ENCODE measurements around the gene DESI2.

DESI2 gene
- total RNA-seq: 37.9 to 70.4 reads per million in 2 donors

DNA sequence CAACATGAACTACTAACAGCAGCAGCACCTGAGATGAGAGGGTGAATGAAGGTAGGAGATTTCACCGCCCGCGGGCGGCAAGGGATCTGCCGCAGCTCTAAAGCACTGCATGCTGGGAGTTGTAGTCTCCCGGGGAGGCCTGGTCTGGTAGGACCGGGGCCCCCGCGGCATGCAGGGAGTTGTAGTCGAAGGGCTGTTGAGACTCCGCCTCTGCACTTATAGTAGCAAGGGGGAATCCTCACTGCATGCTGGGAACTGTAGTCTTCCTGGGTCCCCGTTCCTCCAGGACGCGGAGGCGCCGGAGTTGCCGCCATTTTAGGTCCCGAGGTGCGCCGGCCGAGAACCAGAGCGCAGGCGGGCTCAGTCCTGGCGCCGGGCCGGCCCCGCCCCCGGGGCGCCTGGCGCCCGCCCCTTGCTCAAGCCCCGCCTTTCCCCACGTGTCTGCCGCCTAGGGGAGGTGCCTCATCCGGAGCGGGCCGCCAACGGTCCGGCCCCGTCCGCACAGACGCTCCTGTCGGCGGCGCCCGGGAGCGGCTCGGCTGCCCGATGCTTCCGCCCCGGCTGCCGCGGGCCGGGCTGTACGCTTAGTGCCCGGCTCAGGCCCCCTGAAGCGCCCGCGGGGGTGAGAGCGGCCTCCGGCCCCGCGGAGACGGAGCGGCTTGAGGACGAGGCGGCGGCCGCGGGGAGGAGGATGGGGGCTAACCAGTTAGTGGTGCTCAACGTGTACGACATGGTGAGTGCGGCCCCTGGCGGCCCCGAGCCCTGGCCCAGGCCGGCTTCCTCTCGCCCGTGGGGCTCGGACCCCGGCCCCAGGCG lies at the start of gene DESI2:
DESI2 (plus strand) TSS at position 504 of the 816 bp plus-strand sequence; CDS start at position 692, 188 bp downstream.
- peak; percentile 96 for DNase-seq

DNA sequence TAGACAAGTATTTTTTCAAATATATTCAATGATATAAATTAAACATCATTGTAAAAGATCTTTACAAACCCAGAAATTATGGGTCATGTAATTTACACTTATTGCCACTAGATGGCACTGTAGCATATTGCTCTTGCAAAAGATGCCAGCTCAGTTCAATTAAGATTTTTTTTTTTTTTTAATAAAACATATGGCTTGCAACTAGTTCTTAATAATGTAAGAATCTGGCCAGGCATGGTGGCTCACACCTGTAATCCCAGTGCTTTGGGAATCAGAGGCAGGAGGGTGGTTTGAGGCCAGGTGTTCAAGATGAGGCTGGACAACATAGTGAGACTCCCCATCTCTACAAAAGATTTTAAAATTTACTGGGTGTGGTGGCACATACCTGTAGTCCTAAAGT lies 49.4 kb upstream of the DESI2 start:
- DNase-seq: no peak

DNA sequence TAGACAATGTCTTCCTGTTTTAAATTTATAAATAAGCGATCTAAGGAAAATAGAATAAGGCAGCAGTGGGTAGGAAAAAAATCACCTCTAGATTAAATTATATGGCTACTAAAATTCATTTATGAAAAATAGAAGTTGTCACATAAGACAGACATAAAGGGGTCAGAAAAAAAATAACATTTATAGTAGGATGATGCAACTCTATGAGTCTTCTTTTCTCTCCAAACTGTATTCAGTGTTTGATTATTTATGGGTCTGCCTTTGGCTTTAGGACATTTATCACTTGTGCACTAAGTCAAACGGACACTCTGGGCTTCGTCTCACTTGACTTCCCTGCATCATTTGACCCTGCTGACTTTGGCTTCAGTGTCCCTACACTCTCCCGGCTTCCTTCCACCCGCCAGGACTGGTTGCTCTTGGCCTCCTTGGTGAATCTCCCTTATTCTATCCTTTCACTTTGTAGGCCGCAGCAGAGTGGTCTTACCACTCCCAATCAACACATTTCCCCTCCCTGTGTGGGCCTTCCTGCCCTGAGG lies 47.0 kb upstream of the DESI2 start:
- DNase-seq: no peak

DNA sequence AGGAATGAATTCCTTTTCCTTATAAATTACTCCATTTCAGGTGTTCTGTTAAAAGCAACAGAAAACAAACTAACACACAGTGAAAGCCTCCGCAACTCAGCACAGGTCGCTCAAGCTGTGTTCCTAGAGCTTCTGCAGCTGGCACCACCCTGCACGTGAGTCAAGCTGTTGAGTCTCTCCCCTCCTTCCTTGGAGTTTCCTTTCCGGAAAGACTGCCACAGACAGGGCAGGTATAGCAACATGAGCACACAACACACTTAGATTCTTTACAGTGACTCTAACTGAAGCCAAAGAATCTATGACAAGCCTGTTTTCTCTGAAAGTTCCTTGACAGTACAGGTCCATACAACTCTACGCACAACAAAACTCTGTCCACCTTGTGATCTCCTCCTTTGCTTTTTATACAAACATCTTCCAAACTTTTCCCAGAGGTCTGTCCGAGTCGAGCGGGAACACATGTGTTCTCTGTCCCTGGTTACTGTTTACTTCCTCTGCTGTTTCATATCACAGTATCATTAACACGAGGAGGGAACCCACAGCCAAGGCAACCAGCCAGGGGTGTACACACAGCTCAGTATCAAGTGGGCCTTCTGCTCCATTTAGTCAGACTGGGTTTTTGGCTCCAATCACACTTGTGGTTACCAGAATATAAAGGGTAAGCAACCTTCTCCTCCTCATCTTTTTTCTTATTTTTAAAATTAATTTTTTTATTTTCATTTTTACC lies 38.7 kb upstream of the DESI2 start:
- no peak for DNase-seq

DNA sequence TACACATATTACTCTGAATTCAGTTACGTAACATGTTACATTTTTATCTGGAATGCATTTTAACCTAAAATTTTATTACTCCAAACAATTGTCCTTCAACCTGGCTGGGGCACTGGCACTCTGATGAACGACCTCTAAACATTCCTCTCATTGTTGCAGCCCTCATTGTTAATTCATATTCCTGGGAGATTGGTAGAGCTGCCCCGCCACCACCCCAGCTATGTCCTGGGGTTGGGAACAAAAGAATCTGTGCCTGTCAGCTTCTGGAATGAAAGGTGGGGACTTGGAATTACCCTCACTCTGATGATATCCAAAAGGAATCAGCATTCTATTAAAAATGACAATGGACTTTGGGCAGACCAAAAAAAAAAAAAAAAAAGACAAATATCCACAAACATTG lies 38.0 kb upstream of the DESI2 start:
- no peak for DNase-seq

DNA sequence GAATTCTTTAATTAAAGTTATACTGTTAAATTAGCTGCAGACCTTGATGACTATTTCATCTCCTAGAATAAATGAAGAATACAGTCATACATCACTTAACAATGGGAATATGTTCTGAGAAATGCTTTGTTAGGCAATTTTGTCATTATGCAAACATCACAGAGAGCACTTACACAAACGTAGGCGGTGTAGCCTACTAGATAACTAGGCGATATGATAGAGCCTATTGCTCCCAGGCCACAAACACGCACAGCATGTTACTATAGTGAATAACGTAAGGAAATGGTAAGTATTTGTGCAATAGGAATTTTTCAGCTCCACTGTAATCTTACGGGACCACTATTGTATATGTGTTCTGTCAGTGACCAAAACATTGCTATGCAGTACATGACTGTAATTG lies 37.6 kb upstream of the DESI2 start:
- no peak for DNase-seq

DNA sequence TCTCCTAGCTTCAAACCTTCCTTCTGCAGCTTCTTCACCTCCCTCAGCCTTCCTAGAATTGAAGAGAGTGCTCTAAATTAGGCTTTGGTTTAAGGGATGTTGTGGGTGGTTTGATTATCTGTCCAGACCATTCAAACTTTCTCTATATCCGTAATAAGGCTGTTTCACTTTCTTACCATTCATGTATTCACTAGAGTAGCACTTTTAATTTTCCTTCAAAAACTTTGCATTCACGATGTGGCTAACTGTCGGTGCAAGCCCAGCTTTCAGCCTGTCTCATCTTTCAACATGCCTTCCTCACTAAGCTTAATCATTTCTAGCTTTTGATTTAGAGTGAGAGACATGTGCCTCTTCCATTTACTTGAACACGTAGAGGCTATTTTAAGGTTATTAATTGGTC lies 26.2 kb upstream of the DESI2 start:
- DNase-seq: no peak

DNA sequence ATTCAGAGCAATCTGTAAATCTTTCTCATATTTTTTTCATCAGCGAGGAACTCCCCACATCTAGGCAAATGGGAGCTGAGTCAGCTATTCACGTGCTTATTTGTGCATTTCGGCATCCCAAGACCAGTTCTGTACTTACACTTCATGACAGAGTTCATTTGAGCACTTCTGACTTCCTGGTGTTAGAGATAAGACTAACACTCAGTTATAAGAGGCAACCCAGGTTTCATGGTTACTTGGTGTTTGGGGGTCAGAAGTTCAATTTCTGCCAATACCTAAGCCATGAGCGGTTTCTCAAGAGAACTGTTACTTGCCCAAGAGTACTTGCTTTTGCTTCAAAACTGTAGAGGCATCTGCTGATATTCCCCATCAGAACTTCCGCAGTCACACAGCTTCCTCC lies 24.1 kb upstream of the DESI2 start:
- DNase-seq: no peak

DNA sequence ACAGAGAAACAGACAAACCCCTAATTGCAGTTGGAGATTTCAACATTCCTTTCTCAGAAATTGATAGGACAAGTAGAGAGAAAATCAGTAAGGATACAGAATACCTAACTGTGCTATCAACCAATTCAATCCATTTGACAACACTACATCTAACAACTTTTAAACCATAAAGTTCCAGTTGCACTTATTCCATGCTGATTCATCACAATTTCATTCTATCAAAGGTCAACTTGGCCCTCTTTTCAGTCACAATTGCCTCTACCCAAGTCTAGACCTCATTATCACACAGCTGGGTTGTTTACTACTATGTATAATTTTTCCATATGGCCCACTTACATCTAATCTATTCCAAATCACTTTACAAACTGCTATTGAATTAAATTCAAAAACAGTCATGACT lies 19.8 kb upstream of the DESI2 start:
- no peak for DNase-seq

DNA sequence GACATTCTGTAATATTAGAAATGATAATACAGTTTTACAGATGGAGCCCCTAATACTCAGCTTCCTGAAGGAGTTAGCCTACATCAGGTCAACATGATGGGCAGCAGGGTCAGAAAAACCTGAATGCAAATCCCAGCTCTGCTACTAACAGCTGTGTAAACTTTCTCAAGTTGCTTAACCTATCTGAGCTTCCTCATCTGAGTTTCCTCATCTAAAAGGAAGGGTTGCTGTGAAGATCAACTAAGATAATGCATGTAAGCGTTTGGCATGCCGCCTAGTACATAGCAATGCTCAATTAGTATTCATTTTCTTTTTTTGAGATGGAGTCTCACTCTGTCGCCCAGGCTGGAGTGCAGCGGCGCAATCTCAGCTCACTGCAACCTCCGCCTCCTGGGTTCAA lies 18.4 kb upstream of the DESI2 start:
- DNase-seq: no peak

DNA sequence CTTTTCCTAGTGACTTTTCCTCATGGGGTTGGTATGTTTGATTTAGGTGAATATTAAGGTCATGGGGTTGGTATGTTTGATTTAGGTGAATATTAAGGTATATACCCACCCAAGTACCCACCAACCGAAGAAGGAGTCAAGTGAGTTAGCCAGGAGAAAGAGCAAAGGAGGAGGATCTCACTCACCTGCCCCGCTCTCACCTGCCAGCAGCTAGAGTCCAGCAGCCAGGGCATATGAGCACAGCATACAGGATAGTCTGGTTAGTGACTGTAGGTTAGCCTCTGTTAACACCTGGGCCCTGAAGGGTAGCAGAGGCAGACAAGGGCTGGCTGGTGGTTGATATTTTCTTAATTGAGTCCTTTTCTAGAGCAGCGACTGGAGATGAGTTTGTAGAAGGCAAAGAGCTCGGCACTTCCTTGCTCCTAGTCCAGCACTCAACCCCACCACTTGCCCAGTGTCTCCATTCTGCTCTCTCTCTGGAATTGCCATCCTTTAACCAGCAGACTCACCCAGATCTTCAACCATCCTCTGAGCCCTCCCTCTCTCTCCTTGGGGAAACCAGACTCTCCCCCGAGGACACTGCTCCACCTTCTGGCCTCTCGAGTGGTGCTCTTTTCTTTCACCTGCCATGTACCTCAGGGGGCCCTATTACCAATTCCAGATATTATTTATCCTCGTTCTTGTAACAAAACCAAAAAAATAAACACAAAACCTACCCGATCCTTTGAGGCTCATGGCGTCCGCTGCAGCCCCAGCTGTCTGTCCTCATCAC lies 16.3 kb upstream of the DESI2 start:
- no peak for DNase-seq

DNA sequence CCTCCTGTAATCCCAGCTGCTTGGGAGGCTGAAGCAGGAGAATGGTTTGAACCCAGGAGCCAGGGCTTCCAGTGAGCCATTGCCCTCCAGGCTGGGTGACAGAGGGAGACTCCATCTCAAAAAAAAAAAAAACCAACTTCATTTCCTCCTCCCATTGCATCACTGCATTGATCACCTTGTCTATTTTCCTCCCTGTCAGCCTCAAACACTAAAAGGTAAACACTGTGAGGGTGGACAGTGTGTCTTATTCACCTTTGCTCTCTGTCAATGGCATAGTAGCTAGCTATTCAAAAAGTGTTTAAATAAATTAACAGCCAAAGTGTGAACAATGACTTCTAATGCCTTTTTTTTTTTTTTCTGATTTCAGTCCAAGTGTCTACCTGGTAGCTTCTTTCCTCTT lies 13.4 kb upstream of the DESI2 start:
- DNase-seq: no peak

DNA sequence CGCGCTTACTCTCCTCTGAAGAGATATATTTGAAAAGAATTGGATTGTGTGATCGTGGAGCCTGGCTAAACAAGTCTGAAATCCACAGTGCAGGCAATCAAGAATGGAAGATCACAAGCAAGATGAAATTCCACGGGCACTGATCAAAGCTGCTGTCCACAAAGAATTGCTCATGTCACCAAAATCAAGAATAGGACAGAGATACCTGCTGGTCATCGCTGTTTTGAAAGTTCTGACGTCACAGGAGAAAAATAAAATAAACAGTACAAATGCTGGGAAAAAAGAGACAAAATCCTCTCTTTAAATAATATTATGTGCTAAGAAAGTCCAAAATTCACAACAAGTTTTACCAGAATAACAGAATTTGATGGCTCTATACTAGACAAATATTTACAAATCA lies 12.0 kb upstream of the DESI2 start:
- no peak for DNase-seq

DNA sequence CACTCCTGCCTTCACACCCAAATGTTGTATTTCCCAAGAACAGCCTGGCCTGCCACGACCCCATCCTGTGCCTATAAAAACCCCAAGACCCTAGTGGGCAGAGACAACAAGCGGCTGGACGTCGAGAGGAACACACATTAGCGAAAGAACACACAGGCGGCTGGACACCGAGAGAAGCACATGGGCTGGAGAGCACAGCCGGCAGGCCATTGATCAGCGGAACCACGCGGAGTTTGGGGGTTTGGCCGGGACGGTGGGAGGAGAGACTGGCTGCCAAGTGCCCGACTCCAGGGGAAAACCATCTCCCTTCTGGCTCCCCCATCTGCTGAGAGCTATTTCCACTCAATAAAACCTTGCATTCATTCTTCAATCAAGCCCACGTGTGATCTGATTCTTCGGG lies 10.4 kb upstream of the DESI2 start:
- DNase-seq: no peak

DNA sequence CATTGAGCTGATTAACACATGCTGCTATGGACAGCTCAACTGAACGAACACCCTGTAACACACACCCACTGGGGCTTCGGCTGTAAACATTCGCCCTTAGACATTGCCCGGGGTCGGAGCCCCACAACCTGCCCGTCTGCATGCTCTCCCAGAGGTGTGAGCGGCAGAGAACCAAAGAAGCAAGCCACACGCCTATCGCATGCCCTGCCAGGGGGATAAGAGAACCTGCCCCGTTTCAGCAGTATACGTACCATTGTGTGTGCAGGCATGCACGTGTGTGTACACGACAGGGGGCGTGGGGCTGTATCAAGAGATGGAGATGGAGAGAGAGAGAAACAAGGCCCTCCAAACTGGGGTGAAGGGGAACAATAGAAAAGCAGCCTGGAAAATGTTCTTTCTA lies 9.9 kb upstream of the DESI2 start:
- DNase-seq: no peak

DNA sequence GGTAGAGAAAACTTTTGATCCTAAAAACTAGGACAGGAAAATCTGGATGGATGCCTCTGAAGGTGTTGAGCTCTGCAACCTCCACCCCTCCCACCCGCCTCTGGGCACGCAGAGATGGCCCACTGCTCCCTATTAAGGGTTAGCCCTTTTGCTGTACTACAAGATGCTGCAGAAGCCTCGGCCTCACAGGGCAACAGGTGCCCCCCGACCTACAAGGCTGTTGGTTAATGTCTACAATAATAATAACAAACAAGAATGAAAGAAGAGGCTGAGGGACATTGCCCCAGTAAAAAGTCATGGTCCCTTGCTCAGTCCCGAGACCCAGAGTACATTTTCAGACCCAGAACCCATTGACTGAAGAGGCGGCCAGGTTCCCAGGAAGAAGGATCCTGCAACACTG lies 7.5 kb upstream of the DESI2 start:
- DNase-seq: no peak

DNA sequence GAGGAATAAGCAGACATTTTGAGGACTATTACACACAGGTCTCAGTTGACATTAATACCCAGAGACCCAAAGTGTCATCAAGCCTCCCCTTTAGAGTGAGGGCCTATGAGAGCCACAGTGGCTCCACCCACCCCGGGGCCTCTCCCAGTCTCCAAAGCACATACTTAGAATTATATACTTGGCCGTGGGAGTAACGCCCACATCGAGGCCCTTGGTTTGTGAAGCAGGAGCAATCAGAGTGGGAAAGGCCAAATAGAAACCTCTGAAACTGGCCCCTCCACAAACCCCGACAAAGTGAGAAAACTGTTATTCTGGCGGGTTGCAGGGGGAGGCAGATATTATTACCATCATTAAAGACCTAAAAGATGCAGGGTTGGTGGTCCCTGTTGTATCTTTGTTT lies 7.0 kb upstream of the DESI2 start:
- DNase-seq: no peak

DNA sequence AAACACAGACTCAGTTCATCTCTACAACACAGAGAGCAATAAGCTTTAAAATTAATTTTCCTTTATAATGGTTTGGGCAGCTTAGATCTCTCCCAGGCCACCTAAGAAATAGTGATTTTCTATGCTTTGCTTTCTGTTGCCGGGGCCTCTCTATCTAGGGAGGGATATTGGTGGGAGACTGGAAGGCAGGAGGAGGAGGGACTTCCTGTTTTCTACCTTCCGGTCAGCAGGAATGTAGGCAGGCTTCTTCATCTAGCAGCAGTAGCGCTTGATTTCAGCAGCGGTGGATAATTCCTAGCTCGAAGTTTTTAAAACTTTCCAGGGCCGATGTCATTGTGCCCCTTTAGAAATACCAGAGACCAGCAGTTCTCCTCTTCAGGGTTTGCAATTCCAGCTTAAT lies 5.1 kb upstream of the DESI2 start:
- DNase-seq: no peak

DNA sequence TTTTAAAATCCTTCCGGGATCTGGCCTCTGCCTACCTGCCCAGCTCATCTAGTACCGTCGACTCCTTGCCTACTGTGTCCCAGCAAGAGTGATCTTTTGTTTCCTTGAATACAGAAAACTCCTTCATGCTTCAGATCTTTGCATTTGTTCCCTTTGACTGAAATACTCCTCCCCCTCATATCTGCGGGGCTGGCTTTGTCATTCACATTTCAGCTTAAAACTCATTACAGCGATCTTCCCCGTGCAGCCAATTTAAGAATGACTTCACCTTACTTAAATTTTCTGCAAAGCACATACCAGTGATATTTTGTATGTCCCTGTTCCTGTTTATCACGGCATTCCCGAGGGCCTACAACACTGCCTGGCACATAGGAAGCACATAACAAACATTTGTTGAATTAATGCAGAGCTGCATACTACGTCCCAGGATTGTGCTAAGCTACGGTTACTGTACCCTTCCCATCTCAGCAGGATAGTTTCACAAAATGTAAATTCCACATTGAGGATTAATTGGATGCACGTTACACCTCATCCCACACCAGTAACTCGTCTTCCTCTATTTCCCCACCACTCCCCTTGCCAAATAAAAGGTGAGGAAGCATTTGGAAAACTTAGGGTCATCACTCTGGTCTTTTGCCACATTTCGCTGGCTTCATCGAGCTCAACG lies 837 bp upstream of the DESI2 start:
- DNase-seq: no peak

DNA sequence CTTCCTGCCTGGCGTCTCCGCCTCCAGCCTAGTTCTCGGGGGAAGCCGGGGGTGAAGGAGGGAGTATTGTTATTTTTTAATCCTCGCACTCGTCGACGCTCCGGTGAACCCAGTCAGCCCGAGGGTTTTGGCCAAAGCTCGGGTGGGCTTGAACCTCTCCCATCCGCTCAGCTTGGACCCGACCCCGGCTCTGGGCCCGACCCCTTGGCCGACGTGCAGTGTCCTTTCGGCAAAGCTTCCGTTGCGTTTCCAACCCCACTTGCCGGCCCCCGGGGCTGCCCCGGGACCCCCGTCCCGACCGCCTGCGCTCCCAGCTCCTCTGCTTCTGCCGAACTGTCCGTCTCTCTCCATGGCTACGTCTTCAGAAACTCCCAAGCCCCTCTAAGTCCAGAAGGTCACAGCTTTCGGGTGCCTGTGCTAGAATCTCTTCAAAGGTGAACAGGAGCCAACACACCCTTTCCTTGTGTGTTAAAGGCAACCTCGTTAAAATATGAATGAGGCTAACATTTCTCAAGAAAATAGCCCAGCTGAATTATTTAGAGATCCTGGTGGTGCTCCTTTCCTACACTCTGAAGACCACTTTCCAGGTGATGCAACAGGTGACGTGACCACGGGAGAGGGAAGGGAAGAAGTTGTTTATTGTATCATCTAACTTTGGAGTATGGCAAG lies 647 bp downstream of the DESI2 start:
- DNase-seq: no peak

DNA sequence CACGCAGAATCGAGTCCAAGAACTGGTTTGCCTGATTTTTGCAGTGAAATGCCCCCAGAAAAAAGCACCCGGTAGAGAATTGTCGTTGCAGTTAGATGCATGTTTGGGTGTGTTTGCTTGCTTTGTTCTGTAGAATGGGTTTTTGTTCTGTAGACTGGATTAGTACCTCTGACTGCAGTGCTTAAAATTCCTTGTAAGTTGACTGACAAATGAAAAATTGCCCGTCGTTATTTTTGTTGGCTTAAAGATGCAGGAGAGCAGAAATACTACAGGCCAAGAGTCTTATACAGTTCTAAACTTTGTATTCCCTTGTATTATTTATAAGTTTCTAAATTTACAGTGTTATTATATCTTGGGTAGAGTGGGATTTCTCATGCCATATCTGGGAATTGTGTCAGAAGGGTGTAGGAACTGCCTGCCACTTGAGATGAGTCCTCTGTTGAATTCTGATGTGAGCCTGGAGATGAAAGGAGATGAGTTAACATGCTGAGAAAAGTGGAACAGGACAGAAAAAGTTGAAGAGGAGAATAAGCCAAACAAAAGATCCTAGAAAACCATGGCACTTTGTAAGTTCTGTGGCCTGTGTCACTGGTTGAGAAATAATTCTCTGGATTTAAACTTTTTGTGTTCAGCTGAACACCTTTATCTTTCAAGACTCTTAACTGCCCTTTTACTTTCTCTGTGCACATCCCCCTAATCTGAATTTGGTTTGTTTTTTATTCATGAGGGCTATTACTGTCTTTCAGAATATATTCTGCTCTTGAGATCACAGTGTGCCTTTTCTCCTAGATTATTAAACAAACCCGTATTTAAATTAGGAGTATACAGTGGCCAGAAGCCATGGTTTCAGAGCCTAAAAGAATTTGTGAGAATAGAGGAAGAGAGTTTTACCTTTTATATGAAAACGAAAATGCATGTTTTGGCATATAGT lies 1.4 kb downstream of the DESI2 start:
- no peak for DNase-seq
